Measurements from ENCODE around the gene MAPK7.

Gene MAPK7

DNA sequence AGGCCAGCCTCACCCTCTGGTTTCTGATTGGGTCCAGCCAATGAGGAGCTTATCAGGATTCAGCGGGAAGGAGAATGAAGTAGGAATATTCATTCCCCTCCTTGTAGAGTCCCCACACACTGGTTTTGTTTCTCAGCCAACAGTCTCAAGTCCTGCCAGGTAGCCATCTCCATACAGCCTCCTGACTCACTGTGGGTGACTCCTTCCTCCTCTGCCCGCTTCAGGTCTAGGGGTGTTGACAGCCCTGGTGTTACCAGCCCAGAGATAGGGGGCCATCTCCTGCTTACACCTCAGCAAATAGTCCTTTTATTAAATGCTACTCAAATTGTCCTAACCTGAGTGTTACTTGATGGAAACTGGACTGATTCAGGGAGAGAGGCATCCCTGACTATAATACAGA is 12.7 kb downstream of the MAPK7 start:
- TF ChIP-seq, protein P1, sequence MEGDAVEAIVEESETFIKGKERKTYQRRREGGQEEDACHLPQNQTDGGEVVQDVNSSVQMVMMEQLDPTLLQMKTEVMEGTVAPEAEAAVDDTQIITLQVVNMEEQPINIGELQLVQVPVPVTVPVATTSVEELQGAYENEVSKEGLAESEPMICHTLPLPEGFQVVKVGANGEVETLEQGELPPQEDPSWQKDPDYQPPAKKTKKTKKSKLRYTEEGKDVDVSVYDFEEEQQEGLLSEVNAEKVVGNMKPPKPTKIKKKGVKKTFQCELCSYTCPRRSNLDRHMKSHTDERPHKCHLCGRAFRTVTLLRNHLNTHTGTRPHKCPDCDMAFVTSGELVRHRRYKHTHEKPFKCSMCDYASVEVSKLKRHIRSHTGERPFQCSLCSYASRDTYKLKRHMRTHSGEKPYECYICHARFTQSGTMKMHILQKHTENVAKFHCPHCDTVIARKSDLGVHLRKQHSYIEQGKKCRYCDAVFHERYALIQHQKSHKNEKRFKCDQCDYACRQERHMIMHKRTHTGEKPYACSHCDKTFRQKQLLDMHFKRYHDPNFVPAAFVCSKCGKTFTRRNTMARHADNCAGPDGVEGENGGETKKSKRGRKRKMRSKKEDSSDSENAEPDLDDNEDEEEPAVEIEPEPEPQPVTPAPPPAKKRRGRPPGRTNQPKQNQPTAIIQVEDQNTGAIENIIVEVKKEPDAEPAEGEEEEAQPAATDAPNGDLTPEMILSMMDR (IDR thresholded peaks at IDR 0.05) = no peak
- no peak overlapping the region for H3K4me3 ChIP-seq
- H3K36me3 ChIP-seq = no peaks in the 10 kb centered on the region
- no peaks in the 10 kb centered on the region for H3K9me3 ChIP-seq
- intact Hi-C loops (cut with DNase I; ENCODE audit: low total_unique reads) = no loop called here
- no peaks in the 10 kb centered on the region for H3K27me3 ChIP-seq
- H3K4me1 ChIP-seq = peaks cover 5 to 73% (median 70%) of the 10 kb centered on the region in 4 donors
- peak in 1 of 2 donors; percentile 53 for DNase-seq
- H3K27ac ChIP-seq = peak overlapping the region; percentile 97 to 98

DNA sequence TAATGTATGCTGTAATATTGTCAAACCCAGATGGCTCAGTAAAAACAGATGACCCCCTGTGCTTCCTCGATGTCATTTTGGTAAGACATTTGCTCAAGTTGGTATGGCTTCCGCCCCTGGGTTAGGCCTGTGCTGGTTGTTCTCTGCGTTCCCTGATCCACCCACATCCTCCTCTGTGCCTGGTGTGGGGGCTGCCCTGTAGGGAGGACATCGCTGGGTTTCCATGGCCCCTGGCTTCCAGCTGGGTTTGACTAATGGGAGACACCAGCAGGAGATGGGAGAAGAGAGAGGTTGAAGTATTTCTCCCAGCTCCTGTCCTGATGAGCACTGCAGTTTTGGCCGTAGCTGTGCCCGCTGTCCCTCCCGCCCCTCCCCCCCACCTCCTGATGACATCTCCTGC is 13.1 kb downstream of the MAPK7 start:
- intact Hi-C loops (cut with DNase I; ENCODE audit: low total_unique reads) = no loop called here
- no peaks in the 10 kb centered on the region for H3K36me3 ChIP-seq
- peak in 1 of 2 donors; percentile 60 for DNase-seq
- peaks cover 5 to 68% (median 65%) of the 10 kb centered on the region in 4 donors for H3K4me1 ChIP-seq
- H3K27ac ChIP-seq = peak overlapping the region; percentile 97 to 98
- H3K4me3 ChIP-seq = no peak overlapping the region
- H3K9me3 ChIP-seq = no peaks in the 10 kb centered on the region
- TF ChIP-seq, protein P1 (IDR thresholded peaks at IDR 0.05) = no peak
- no peaks in the 10 kb centered on the region for H3K27me3 ChIP-seq

DNA sequence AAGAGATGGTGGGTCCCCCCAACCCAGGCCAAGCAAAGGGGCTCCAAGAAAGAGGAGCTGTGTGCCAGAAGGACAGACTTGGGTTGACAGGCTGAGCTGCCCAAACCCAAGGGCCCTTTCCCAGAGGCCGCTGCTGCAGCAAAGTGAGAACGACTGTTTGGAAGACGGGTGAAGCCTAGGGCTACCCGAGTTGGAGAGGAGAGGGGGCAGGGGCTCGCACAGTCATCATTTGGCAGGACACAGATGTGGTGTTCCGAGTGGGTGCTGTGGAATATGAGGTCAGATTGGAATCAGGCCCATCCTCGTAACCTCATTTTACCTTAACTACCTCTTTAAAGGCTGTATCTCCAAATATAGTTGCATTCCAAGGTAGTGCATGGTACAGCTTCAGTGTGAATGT is 14.0 kb downstream of the MAPK7 start:
- Histone ChIP-seq H3K27me3 (no peaks in the 10 kb centered on the region), H3K27ac (peak overlapping the region; percentile 97 to 98), H3K4me3 (no peak overlapping the region), H3K4me1 (peaks cover 2 to 61% (median 58%) of the 10 kb centered on the region in 4 donors), H3K36me3 (no peaks in the 10 kb centered on the region), H3K9me3 (no peaks in the 10 kb centered on the region)
- intact Hi-C loops (cut with DNase I; ENCODE audit: low total_unique reads) = no loop called here
- TF ChIP-seq, protein P1 (IDR thresholded peaks at IDR 0.05) = no peak
- peak in 1 of 2 donors; percentile 71 for DNase-seq

DNA sequence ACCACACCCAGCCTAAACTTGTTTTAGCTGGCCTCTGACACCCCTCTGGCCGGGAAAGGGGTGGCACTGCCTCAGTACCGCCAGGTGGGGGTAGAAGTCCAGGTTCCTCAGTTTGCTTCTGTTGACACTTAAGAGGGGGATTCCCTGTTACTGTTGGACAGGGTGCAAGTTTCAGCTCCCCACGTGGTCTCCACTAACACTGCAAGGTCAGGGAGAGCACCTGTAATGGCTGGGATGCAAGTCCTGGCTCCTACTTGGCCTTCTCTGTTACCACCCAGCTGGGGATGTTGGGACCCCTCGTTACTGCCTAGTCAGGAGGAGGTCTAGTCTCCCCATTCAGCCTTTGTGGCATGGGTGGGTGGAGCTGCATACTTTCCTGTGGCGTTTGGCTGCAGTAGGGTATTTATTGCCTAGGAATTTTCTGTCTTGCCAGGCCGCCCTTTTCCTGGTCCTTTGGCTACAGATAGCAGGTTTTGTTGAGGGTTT is 19.3 kb downstream of the MAPK7 start:
- Histone ChIP-seq H3K9me3 (no peaks in the 10 kb centered on the region), H3K27me3 (no peaks in the 10 kb centered on the region), H3K4me1 (peaks cover 0 to 34% (median 26%) of the 10 kb centered on the region in 4 donors), H3K27ac (peak overlapping the region; percentile 75 to 76), H3K36me3 (no peaks in the 10 kb centered on the region), H3K4me3 (no peak overlapping the region)
- DNase-seq = no peak
- intact Hi-C loops (cut with DNase I; ENCODE audit: low total_unique reads) = no loop called here
- TF ChIP-seq, protein P1 (IDR thresholded peaks at IDR 0.05) = no peak

DNA sequence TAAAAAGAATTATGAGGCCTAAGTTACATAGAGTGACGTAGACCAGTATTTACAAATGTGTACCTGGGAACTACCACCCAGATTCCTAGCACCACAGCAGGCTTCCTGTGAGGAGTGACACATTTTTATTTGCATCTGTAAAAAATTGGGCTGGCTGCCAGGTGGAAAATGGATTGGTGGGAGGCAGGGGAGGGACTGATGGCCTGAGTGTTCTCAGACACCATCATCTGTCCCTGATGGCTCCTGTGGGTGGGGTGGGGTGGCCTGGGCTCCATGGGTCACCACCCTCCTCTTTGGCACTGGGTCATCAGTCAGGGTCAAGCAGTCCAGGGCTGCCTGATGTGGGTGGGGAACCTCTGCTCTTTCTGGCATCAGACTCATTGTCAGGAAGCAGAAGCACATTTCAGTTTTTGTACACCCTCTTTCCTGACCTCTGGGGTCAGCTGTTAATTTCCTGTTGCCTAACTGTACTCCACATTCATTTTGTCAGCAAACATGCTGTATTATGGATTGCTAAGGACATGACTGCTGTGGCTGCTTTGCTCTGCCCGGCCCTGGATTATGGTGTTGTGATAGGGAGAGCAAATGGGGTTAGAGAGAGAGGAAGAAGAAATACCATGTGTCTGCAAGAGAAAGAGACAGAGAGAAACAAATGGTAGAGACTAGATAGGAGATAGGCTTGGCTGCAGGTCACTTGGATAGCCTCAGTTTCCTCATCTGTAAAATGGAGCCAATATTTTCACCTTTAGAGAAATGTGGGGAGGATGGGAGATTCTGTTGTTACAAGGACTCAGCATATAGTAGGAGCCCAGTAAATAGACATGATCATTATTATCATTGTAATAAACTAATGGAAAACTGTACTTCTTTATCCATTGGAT is 20.2 kb downstream of the MAPK7 start:
- Histone ChIP-seq H3K36me3 (no peaks in the 10 kb centered on the region), H3K4me3 (no peak overlapping the region), H3K27me3 (no peaks in the 10 kb centered on the region), H3K9me3 (no peaks in the 10 kb centered on the region), H3K27ac (peak overlapping the region; percentile 75 to 76), H3K4me1 (peaks cover 0 to 27% (median 19%) of the 10 kb centered on the region in 4 donors)
- DNase-seq = peak; percentile 77 to 79
- TF ChIP-seq, protein P1 (IDR thresholded peaks at IDR 0.05) = no peak
- intact Hi-C loops (cut with DNase I; ENCODE audit: low total_unique reads) = no loop called here

Data from tibial artery (tissue), 4 donors.